ENCODE data around the gene OR10H4.
"Not testable (repeated sequence)": the region's sequence is repeated elsewhere in the genome, so short reads cannot be mapped to it uniquely, and the experiment has no call there.

OR10H4 gene

GRCh38 chr19:15948223-15949058 is at the start of gene OR10H4:
Gene OR10H4 (plus strand): TSS chr19:15949008. CDS start chr19:15949008, 0 bp downstream.
- no peak for DNase-seq

- DNase-seq: not testable (repeated sequence)
Measured at GRCh38 chr19:15899561-15899960, 49.2 kb upstream of the OR10H4 start.

- not testable (repeated sequence) for DNase-seq
Measured at GRCh38 chr19:15900032-15900431, 48.8 kb upstream of the OR10H4 start.

DNA sequence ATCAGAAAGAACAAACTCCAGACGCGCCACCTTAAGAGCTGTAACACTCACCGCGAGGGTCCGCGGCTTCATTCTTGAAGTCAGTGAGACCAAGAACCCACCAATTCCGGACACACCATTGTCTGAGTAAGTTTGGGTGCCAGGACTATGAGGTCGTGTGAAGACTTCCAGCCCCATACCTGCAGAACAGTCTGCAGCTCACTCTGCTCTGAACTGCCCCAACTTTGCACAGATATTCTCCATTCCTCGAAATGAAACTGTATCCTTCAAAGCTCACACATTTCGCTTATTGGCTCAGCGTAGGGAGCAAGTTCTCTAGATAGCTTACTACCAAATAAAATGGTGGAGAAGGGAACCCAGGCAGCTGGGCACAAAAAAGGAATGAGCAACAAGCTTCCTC is 48.3 kb upstream of the OR10H4 start:
- DNase-seq: no peak

DNA sequence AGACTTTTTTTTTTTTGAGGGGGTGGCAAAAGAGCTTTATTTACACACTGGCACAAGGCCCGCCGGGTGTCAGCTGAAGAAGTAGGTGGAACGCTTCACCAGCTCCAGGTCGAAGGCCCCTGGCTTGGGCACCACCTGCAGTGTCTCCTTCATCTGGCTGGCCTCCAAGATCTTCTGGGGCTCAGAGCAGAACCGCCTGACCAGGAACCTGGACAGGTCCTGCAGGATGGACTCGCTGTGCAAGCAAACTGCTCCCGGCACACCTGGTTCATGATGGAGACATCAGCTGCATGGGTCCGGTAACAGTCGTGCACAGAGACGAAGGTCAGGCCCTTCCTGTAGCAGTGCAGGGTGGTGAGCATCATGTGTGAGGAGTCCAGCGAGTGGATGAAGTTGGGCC is 46.6 kb upstream of the OR10H4 start:
- DNase-seq: no peak

GRCh38 chr19:15902898-15903297 is 45.9 kb upstream of the OR10H4 start:
- DNase-seq: not testable (repeated sequence)

DNA sequence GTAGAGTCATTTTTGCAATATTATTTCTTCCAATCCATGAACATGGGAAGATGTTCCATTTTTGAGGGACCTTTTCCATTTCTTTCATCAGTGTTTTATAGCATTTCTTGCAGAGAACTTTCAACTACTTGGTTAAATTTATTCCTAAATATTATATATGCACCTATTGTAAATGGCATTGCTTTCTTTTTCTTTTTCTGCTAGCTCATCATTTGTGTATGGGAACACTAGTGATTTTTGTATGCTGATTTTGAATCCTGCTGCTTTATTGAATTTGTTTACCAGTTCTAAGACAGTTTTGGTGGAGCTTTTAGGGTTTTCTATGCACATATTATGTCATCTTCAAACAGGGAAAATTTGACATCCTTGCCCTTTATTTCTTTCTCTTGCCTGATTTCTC is 43.8 kb upstream of the OR10H4 start:
- no peak for DNase-seq

GRCh38 chr19:15911599-15912235 is 37.1 kb upstream of the OR10H4 start:
- no peak for DNase-seq

DNA sequence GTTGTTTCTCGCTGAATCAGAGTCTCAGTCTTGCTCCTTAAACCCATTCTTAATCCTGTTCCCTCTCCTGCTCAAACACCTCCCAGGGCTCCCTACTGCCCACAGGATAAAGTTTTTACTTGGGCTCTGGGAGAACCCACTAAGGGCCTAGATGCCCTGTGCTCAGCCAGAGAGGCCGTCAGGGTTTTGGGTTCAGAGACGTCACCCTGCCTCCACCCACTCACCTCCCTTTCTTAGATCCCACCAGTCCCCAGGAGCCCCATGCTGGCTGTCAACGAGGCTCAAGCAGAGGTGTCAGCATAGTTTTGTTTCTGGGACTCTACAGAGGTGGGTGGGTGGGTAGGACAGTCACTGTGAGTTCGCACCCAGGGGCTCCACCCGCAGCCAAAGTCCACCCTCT is 35.4 kb upstream of the OR10H4 start:
- no peak for DNase-seq

- no peak for DNase-seq
Measured at GRCh38 chr19:15913830-15914229, 35.0 kb upstream of the OR10H4 start.

DNA sequence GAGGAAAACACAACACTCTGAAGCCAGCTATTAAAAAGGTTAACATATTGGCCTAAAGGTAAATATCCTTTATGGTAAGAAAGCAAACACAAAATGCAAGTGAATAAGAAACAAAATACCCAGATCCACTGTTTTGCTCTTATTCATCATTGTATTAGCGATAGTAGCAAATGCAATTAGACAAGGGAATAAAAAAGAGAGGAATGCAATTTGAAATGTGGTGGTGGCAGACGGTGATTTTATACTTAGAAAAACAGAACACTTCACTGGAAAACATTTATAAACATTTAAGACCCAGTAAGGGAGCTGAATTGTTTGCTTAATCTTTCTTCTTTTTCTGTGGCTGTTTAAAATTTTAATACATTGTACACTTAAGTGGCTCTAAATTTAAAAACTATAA is 33.7 kb upstream of the OR10H4 start:
- no peak for DNase-seq

GRCh38 chr19:15919243-15919642 is 29.6 kb upstream of the OR10H4 start:
- DNase-seq: no peak

- DNase-seq: no peak
Measured at GRCh38 chr19:15922021-15922420, 26.8 kb upstream of the OR10H4 start.

DNA sequence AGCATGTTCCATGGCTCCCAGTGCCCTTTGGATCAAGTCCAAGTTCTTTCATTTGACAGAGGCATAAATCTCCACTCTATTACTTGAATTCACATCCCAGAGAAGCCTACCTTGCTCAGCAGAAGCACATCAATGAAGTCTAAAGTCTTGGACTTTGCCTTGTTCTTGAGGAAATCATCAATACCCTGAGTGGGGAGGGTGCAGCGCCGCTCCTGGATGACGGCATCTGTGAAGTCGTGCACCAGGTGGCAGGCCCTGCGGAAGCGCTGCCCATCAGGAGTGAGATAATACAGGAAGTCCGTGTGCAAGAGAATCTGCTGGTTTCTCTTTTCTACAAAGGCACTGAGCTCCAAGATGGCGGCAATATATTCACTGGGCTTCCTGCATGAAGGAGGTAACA is 25.1 kb upstream of the OR10H4 start:
- no peak for DNase-seq

- no peak for DNase-seq
Measured at GRCh38 chr19:15926484-15926883, 22.3 kb upstream of the OR10H4 start.

DNA sequence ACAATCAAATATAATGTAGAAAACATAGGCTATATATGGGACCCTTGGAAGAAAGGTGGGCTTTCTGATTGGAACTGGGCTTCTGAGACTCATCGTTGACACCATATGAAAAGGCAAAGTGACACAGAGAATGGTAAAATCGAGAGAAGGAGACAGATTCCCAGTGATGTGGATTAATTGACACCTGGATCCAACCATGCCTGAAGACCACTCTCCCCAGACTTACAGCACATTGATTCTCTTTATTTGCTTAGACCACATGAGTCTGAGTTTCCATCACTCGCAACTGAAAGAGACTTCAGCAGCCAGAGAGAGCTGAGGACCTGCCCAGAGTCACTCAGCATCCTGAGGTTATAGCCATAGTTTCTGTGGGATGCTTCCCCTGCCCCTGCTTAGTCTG is 20.5 kb upstream of the OR10H4 start:
- no peak for DNase-seq

DNA sequence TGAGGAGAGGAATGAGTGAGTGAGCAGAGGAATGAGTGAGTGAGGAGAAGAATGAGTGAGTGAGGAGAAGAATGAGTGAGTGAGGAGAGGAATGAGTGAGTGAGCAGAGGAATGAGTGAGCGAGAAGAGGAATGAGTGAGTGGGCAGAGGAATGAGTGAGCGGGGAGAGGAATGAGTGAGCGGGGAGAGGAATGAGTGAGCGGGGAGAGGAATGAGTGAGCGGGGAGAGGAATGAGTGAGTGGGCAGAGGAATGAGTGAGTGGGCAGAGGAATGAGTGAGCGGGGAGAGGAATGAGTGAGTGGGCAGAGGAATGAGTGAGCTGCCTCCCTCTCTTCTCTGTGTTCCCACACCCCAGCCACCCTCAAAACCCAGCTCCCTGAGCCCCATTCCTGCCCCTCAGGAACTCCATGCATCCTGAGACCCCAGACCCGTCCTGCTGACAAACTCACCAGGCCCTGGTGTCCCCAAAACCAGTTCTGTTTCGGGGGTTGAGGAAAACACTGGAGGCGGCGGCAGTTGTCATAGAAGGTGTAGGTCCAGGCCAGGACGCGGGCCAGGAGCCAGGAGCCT is 15.0 kb upstream of the OR10H4 start:
- not testable (repeated sequence) for DNase-seq

DNA sequence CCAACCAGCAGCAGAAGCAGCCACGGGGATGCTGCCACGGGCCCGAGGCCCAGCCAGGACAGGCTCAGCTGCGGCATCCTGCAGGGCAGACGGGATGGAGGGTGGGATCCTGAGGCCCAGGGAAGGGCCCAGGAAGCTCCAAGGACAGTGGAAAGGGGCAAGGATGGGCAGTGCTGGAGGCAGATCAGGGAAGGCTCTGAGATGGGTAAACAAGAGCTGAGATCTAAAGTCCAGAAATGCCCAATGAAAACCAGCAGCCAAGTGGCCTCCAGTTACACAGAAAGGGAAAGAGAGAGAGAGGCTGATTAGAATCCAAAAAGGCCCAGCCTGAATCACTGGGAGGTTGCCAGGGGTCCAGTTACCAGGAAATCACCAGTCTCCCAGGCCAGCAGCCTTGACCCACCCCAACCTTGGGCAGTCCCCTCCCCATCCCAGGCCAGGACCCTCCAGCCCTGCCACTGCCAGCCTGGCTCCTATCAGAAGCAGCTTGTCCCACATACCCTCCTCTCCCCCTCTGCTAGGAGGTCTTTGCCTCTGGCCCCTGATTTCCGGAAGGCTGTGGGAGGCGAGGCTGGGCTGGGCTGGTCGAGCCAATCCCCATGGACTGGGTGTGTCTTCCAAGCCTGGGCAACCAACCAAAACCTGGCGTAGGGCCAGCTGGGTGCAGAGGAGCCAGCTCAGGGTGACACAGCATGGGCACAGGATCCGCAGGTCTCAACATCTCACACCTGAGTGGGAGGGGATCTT is 14.3 kb upstream of the OR10H4 start, which contains the start of gene CYP4F11:
CYP4F11 (minus strand) TSS at position 198 of the 747 bp plus-strand sequence; CDS start at position 77, 121 bp downstream.
- no peak for DNase-seq

- DNase-seq: no peak
Measured at GRCh38 chr19:15935167-15935702, 13.6 kb upstream of the OR10H4 start.

GRCh38 chr19:15936173-15936572 is 12.6 kb upstream of the OR10H4 start:
- DNase-seq: no peak

- no peak for DNase-seq
Measured at GRCh38 chr19:15936950-15937349, 11.9 kb upstream of the OR10H4 start.

GRCh38 chr19:15937771-15938170 is 11.0 kb upstream of the OR10H4 start:
- no peak for DNase-seq

DNA sequence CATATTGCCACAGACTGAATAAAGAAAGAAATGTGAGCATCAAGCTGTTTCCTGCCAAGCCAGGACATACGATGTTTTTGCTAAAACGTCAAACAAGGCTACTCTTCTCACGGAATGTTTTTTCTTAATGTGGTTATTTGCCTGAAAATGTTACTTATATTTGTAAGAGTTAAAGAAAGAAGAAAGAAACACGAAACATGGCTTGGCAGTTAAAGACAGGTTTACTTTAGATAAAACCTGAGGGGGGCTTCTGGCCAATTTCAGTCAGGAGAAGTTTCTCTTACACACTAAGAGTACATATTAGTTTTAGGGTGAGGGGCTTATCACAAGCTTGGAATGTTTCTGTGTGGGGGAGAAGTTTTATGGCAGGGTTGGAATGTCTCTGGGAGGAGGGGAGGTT is 4.4 kb upstream of the OR10H4 start:
- DNase-seq: no peak

Measured in cortex of kidney (tissue), 1 donor.